ENCODE measurements around the gene ROCK2.

GRCh38 chr2:11239147-11239546 lies 105.3 kb downstream of the ROCK2 start:
- no peak for TF ChIP-seq EZH2 (IDR thresholded peaks at IDR 0.05; ENCODE audit: low read depth)
- TF ChIP-seq CTCF (conservative IDR thresholded peaks at IDR 0.05): no peak

Data from PC-9 (cell line).